HG03025 (cell line): ENCODE data around the gene ADO.

Experiments
- ATAC-seq: cut with Tn5 transposase; IDR thresholded peaks from one replicate; pipeline ENCODE4 v1.9.1; 2021; ENCODE audit warnings: mild to moderate bottlenecking, moderate library complexity; ENCODE audit not compliant: unreplicated experiment, low FRiP score

Gene ADO

GRCh38 chr10:62856021-62856420 is 51.5 kb downstream of the ADO start:
- no peak for ATAC-seq
